CD4-positive, alpha-beta T cell treated with Interleukin-10 for 1 hour (primary cell): ENCODE measurements around the gene ZCCHC12.
"Not testable (repeated sequence)": the region's sequence is repeated elsewhere in the genome, so short reads cannot be mapped to it uniquely, and the experiment has no call there.

Experiments used
- DNase-seq: peaks from one replicate; pipeline ENCODE4 v3.0.0-alpha.2; 2020

The ZCCHC12 gene

DNA sequence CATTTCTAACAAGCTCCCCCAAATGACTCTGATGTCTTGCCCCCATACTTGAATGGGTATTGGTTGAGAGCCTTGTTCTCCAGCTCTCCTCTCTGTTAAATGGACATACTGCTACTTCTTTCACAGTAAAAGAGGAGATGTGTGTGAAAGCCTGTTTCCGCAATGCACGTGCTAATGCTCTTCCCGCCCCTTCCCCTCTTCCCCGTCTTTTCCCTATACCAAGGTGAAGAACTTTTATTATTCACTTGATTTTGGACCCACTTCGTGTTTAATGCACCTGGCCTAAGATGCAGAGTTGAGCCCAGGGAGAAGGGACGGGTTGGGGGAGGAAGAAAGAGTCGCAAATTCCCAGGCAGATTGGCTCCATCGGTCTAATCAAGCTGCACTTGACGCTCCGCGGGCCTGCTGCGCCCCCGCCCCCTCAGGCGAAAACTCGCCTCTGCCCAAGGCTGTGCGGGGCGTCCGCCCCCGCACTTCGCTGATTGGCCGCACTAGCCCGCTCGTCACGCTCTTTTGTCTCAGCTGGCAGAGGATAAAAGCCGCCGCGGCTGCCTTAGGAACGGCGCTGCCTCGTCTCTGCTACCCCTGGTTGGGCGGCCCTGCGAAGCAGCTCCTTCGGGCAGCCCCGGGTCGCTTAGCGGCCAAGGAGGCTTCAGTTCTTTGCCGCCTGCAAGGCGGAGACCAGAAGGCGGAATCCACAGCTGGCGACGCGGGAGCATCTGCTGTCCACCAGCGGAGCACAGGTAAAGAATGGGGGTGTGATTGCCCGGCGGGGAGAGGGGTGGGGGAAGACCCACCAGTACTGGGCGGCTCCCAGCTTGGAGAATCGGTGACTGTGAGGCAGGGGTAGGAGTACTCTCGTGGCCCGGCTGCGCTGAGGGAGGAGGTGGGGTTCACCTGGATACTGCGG lies at the start of gene ZCCHC12:
Gene ZCCHC12 (plus strand): TSS at position 562 of the 910 bp plus-strand sequence. CDS start 1,421 bp downstream, outside the sequence.
- peak; percentile 39 for DNase-seq

DNA sequence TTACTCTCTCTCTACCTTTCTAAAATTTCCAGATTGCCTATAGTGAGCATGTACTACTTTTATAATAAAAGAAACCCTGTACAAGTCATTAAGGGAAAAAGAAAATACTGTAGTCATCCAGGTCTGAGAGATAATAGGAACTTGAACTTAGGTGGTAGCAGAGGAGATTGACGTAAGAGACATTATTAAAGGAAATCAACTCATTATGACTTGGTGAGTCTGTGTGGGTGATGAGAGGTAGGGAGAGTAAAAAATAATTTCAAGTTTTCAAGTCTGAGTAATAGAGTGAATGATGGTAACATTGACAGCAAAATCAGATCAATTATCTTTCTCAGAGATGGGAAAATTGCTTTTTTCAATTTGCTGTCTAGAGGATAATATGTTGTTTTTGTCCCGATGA lies 44.0 kb upstream of the ZCCHC12 start:
- no peak for DNase-seq

DNA sequence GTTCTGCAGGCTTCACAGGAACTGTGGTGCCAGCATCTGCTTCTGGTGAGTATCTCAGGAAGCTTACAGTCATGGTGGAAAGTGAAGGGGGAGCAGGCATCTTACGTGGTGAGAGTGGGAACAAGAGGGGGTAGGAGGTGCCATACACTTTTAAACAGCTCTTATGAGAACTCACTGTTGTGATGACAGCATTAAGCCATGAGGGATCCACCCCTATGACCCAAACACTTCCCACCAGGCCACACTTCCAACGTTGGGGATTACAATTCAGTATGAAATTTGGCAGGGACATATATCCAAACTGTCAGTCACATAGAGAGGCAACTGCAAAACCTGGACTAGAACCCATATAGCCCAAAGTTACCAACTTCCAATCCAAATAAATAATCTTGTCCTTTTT lies 43.1 kb upstream of the ZCCHC12 start:
- DNase-seq: no peak

DNA sequence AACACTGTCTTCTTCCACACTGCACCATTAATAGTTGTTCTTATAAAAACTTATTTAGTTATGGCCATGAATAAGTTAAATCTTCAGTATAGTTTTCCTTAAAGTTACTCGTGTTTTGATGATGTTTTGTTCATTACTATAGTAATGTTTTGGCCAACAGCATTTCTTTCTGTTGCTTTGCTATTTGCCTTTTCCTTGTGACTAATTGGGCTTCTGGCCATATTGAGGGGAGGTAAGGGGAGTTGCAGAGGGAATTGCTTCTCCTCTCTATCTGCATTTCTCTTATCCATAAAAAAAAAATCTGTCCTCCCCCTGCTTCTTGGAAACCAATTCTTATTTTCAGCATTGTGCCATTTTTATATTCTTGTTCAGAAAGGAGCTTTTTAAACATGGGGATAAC lies 42.7 kb upstream of the ZCCHC12 start:
- no peak for DNase-seq

DNA sequence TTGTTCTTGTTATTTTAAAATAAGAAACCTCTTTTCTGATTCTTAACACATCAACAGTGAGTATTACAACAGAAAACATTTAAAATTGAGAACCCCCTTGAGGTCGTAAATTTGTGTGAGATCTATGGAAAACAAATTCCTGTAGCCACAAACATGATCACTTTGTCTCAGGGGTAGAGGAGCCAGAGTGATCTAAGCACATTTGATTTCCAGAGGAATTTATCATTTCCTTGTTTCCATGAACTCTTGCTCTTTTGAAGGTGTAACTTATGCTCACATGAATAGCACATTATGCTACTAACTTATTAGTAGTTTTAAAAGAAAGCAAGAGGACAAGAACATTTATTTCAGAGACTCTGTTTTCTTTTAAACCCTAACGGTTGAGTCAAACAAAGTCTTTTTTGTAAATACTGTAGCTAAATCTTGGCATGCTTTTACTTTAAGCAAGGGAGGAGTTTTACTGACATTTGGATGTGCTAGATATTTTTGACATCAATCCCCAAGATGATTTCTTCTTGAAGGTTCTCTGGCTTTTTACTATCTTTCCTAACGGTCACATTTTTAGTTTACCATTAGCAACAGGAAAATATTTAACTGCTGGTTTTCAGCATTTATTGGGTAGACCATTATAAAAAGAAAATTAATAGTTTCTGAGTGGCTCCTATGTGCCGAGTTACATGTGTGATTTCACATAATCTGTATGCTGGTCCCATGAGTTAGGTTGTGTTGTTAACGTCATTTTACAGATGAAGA lies 27.9 kb upstream of the ZCCHC12 start:
- no peak for DNase-seq

DNA sequence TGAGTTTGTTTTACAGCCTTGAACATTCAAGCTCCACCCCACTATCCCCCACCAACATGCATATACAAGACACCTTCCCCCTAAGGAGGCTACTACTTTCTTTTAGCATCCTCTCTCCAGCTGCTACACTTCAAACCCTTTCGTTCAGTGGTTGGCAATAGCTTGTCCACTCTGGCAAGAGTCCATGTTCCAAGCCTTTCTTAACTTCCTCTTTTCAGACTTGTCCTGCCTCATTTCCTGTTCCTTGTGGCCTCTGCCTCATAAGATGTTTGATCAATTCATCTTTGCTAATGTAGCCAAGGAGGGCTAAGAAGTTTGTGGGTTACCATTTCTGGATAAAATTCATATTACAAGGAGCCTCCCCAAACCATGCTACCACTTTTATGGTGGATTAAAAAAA lies 20.8 kb upstream of the ZCCHC12 start:
- DNase-seq: no peak

DNA sequence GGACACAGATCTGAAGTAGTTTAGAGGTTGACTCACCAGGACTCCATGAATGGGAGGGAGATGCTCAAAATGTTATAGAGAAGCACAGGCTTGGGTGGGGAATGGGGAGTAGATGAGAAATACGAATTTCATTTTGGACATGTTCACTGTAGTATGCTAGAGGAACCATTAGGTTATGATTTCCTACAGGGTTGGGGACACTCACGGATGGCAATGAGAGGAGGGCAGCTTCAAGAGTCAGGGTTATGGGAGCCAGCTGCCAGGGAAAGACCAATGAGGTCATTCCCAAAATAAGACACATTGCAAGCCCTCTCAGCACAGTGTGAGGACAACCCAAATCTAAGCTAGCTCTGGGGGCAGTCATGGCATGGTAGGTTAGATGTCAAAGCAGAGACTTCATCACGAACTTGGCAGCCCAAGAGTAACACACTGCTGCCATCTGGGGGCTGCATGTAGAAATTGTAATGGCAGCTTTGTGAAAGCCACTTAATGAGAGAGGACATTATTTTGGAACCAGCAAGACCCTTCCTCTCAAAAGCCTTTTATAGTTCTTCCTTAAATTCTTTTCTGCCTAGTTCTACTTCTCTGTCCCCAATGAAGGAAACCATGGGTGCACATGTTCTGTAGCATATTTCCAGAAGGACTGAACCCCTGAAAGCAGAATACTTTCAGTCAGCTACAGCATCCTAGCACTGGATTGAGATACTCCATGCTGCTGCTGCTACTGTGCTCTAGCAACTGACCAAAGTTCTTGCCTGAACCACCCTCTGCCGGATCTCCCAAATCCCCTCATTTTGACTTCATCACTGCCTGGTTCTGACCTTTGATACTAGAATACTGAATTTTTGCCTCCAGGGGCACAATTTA lies 16.2 kb upstream of the ZCCHC12 start:
- peak; percentile 23 for DNase-seq

DNA sequence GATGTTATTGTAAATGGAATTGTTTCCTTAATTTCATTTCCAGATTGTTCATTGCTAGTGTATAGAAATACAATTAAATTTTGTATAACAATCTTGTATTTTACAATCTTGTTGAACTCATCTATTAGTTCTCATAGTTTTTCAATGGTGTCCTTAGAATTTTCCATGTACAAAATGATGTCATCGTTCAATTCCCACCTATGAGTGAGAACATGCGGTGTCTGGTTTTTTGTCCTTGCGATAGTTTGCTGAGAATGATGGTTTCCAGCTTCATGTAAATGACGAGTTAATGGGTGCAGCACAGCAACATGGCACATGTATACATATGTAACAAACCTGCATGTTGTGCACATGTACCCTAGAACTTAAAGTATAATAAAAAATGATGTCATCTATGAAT lies 6.4 kb upstream of the ZCCHC12 start:
- not testable (repeated sequence) for DNase-seq

DNA sequence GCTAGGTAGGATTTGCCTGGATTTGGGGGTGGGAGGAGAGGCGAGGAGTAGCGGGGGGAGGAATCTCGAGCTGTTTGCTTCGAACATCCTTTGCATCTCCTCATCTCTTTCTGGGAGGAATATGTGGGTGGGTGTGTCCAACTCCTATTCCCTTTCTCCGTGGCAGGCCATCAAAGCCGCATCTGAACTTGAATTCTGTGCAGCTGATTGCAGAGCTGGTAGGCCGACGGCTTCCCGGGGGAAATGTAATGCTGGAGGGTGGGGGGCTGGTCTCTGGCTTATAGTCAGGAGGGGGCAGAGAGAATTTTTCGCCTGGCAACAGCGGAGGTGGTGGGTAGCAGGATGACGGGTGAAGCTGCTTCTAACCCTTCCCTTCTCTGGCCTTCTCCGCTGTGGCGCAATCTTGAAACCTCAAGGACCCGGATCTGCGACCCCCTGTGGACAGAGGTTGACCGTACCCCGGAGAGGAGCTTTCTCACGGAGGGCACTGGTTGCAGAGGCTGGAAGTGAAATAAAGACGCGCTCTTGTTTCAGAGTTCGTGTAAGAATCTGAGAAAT lies 628 bp downstream of the ZCCHC12 start:
- DNase-seq: no peak

DNA sequence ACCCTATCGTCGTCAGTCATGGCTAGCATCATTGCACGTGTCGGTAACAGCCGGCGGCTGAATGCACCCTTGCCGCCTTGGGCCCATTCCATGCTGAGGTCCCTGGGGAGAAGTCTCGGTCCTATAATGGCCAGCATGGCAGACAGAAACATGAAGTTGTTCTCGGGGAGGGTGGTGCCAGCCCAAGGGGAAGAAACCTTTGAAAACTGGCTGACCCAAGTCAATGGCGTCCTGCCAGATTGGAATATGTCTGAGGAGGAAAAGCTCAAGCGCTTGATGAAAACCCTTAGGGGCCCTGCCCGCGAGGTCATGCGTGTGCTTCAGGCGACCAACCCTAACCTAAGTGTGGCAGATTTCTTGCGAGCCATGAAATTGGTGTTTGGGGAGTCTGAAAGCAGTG lies 1.6 kb downstream of the ZCCHC12 start:
- DNase-seq: no peak

DNA sequence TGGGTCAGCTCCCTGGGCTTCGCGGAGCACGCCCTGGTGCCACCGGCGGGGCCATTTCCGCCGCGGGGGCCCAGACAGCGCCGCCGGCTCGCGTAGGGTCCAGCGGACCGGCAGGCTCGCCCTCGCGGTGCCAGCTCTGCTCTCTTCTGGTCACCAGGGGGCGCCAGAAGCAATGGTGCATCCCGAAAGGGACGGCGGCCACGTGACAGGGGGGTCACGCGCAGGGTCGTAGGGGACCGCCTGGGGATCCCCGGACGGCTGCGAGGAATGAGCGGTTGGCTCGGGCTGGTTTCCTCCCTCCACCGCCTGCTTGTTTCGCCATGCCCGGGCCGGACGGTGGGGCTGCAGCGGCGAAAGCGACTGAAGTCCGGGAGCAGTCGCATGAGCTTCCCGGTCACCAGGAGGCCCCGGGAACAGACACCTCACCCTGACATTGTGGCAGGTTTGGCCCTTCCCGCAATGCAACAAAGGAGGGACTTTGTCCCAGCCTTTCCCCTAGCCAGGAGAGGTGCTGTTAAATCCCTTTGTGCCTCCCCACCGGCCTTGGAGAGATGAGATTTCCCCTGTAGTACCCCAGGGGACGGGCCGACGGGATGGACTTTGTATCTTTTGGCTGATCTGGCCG lies 15.8 kb downstream of the ZCCHC12 start:
- peak; percentile 51 for DNase-seq

DNA sequence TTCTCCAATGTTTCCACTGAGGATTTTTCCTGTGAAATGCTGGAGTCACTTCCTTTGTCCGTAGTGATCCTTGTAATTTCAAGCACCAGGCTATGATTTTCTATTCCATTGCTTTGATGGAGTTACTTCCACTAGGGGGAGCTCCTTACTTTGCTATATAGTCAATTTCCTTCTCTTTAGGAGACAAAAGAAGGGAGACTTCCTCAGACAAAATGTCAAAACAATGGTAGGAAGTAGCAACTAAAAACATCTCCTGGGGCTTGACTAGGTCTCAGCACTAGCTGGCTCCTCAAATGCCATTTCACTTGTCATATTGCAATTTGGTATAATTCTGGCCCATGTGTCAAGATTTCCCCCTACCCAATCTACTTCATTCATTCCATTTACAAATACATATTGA lies 24.1 kb downstream of the ZCCHC12 start:
- peak; percentile 51 for DNase-seq

DNA sequence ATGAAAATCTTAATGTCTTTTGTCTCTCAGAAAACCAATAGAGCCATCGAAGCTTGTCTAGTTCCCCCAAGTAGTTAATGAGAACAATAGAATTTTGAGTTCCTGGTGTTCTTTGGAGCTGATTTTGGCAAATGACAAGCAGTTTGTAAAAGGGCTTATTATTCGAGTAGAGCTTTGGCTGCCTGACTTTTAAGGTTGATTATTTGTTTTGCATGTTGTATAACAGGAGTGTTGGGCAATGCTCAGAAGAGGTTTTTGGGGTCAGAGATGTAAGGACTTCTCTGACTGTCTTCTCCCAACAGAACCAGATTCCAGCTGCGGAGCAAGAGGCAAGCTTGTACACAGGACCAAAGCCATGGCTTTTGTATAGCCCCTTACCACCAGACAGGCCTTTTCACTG lies 30.0 kb downstream of the ZCCHC12 start:
- DNase-seq: no peak

DNA sequence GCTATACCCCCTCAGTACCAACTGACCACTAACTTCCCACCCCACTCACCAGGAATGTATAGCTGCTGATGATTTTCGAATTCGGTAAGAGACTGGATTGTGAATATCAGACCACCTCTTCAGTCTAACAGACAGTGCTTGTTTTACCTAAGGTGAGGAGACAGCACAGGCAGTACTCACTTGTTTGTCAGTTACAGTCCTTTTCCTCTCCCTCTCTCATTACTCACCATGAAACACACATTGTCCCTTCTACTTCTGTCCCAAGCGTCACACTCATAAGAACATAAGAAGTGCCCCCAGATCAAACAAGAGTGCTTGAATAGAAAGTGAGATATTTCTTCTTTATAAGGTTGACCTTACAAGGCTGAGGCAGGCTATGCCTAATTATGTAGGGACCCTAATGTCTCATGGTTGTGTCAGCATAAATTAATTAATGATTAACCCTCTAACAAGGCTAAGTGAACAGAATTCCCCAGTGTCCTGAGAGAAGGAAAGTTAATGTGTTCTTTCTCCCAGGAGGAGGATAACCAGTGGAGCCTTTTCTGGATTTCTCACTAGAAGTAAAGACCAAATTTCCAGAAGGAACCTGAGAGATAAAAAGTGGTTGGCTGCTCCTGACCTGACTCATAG lies 32.2 kb downstream of the ZCCHC12 start:
- DNase-seq: no peak

DNA sequence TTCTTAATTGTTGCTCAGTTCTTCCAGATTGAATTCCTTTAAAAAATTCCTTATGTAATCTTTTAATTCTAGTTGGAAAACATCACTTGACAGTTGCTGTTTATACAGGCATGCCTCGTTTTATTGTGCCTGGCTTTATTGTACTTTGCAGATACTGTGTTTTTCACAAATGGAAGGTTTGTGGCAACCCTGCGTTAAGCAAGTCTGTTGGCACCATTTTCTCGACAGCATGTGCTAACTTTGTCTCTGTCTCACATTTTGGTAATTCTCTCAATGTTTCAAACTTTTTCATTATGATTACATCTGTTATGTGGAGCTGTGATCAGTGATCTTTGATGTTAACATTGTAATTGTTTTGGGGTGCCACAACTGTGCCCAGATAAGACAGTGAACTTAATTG lies 33.4 kb downstream of the ZCCHC12 start:
- DNase-seq: no peak

DNA sequence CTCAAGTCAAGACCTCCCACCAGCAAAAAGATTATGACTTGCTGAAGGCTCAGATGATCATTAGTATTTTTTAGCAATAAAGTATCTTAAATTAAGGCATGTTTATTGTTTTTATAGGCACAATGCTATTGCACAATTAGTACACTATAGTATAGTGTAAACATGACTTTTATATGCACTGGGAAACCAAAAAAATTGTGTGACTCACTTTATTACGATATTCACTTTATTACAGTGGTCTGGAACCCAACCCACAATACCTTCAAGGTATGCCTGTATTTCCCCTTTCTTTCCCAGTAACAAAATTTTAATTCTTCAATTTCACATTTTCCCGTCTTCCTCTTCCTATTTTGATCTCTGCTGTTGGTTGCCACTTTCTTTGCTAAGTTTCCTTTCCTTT lies 37.7 kb downstream of the ZCCHC12 start:
- no peak for DNase-seq

DNA sequence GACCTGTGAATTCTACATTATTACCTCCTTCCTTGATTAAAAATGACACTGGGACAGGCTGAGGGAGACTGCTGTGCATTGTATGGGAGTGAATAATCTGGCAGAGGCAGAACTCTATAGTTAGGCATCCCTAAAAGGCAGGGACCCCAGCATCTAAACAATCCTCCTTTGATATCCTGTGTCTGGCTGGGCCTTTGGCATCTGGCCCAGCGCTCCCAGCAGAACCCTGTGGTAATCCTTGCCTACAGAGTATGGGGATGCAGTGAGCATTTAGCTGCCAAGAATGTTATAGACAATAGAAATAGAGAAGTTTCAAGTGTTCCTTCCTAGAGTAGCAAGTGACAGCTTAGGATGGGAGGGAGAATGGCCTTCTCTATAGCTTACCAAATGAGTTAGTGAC lies 38.5 kb downstream of the ZCCHC12 start:
- DNase-seq: no peak

DNA sequence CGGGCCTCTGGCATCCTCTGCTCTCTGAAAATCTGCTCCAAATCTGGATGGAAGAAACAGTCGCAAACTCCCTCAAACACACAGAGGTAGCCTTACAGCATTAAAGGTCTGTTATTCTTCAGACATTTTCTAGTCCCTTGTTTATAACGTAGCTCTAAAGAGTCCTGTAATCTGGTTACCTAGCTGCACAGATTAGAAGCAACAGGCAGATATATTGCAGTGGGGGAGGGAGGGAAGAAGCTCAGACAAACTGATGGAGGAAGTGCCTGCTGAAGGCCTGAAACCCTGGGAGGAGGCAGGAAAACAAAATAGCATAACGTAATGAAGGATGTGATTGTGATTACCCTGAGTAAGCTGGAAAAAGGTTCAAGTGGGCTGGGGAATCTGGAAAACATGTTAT lies 39.4 kb downstream of the ZCCHC12 start:
- no peak for DNase-seq

DNA sequence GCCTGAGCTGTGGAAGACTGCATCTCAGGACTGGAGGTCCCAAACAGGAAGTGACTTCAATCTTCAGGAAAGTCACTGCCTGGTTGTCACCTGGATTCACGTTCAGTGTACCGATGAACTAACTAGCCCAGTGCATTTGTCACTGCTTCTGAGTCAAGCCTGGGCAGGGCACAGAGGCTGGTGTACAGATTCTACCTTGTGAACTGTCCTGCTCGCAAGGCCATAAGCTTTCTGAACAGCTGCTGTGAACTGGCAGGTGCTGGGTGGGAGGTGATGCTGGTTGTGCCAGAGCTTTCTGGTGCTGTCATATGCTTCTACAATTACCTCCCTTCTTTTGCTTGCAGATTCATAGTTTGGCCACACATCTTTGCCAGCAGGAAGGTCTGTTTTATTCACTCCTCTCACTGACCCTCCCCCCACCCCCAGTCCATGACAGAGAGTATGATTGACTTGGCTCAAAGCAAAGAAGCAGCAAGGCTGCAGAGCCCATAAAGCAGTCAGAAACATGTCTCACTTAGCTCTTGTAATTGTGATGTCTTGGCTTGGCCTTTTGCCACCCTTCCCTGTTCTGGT lies 40.5 kb downstream of the ZCCHC12 start:
- DNase-seq: no peak

DNA sequence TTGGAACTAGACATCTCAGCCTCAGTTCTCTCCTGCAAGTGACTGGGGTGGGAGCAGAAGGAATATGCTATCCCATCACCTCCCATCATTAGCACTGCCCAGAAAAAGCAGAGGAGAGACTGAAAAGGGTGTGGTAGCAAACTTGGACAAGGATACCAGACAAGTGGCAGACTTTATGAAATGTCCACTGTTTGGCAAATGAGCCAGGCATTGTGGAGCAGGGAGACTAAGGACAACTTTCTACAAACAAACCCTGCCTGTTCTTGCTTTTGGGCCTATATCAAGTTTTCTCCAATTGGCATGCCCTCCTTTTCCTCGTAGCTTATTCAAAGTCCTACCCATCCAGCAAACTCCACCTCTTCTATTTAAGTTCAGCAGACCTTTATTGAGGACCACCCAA lies 41.6 kb downstream of the ZCCHC12 start:
- DNase-seq: no peak

DNA sequence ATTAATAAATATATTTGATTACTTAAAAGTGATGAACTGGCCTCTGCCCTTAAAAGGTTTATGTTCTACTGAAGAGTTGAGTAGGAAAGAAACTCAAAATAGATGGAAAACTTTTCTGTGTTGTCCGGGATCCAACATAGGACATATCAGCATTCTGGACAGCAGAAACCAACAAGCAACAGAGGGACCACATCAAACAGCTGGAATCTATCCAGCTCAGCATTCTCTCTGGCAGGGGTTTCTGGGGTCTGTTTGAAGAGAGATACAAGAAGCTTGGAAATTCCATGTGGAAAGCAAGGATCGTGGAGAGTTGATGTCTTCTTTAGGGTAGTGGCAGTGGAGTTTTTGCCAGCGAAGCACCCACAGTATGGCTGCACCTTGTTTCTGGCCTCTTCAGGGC lies 43.6 kb downstream of the ZCCHC12 start:
- no peak for DNase-seq
